Left cardiac atrium (tissue), 4 donors: ENCODE measurements around the gene CANT1. TPM values are rescaled to one million over a fixed set of nuclear protein-coding genes. Genes with fewer than 3 reads are reported as not detected.

Experiments used
- ATAC-seq, 2 donors: fragments of 200-7000 bp; cut with Tn5 transposase; one replicate each; pipeline ENCODE4 v1.9.1; 2020; ENCODE audit warnings: mild to moderate bottlenecking in 2 of 2, moderate library complexity in 2 of 2
- DNase-seq: peaks from one replicate; pipeline ENCODE4 v3.0.0-alpha.2; 2020
- intact Hi-C, 2 donors: fragments of 100-400 bp; cut with DNase I; formaldehyde crosslinking; loops; one replicate each; pipeline versions ENCODE4 v1.14.1 to v1.15.1; 2022 to 2023
- total RNA-seq, 2 donors: library from RNA; stranded (reverse); fragmentation: NEBNext Ultra II Directional; extraction: Animal tissue kit (Norgen Biotek cat#: 25700); gene quantifications; one replicate each; pipeline ENCODE4 v1.2.1, GENCODE V29; 2021
- donor health status: DM: no; HTN: yes; CAD: no.
- donor health status: DM: no; HTN: yes; CAD: no; lungs with severe emphysema.
- donor health status: DM: yes; HTN: yes; CAD: no.
- donor health status: Dilated cardiomyopathy.

Gene CANT1
- total RNA-seq, 2 donors from 2014 or later, result 30.5 to 33.3 TPM

DNA sequence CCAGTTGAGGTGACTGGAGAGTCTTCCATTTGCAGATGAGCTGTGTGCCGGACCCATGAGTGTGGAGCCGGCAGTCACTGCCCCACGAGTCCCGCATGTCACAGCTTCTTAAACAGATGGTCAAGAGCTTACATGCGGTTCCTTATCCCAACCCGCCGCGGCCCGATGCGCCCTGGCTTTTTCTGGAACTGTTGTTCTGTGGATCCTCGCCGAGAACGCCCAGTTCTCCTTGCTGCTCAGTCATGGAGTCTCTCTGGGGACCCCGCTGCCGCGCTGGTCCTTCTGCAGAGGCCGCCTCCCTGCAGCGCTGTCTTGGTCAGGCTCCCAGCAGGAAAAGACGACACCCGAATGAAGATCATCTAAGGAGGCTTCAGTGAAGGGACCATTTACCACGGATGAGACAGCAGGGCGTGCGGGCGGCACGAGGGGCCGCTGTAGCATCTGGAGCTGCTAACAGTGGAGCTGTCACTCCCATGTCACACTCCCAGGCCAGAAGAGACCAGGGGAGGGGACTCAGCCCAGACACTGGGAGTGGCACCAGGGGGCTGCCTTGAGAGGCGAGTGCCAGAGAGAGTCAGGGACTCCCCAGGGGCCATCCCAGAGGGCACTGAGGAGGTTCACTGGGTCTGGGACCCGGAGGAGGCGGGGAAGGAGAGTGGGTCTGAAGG lies 19.1 kb downstream of the CANT1 start:
- intact Hi-C loops, result no loop called here

DNA sequence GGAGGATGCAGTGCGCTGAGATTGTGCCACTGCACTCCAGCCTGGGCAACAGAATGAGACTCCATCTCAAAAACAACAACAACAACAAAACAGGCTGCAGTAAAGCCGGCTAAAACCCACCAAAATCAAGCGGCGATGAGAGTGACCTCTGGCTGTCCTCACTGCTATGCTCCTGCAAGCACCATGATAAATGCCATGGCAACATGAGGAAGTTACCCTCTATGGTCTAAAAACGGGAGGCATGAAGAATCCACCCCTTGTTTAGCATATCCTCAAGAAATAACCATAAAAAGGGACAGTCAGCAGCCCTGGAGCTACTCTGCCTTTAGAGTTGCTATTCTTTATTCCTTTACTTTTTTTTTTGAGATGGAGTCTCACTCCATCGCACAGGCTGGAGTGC lies 21.4 kb downstream of the CANT1 start:
- intact Hi-C loops, result no loop called here
- ATAC-seq (peak in 1 of 2 donors; percentile 21), DNase-seq (no peak)

More for the DNA sequence above, 19.1 kb downstream of the CANT1 start:
- ATAC-seq (no peak), DNase-seq (peak; percentile 25)

DNA sequence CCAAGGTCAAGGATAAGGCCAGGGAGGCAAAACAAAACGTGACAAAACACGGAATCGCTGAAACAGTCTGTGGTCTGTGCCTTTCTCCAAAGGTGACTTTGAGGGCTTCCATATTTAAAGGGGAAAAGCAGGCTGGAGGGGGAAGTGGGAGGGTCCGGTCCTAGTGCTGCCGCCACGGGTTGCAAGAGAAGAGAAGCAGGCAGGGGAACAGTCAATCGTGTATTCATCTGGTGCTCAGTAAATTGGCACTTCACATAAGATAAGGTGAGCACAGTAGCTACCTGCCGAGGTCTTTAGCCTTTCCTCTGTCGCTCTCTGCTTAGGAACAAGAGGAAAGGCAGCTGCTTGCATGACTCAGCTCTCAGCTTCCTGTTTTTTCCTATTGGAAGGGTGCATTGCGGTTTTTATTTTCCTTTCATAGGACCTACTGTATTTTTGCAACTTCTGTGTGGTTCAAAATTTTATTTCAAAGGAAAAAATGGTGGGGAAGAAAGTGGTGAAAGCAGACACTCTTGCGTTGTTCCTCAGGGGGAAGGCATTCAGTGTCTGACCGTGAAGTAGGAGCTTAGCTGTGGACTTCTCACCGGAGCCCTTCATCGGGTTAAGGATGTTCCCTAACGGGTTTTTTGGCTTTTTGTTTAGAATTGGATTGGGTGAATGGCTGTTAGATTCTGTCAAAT lies 22.8 kb downstream of the CANT1 start:
- intact Hi-C loops, result no loop called here
- no peak for DNase-seq
- peak; percentile 68 to 75 for ATAC-seq

DNA sequence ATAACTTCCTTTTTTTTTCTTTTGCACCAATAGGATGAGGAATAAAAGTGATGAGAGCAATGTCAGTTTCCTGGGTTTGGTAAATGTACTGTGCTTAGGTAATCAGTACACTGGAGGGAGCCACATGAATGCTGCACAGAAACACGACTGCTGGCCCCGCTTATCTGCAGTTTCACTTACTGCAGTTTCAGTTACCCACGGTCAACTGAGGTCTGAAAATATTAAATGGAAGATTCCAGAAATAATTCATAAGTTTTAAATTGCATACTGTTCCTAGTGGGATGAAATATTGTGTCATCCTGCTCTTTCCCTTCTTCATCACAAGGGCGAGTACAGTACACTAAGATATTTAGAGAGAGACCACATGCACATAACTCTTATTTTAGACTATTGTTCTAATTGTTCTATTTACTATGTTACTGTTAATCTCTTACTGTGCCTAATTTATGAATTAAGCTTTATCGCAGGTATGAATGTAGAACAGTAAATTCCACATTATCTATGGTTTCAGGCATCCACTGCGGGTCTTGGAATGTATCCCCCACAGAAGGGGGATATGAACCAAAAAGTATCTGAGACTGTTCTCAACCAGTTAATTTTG lies 23.4 kb downstream of the CANT1 start:
- intact Hi-C loops, result no loop called here
- DNase-seq, result no peak

DNA sequence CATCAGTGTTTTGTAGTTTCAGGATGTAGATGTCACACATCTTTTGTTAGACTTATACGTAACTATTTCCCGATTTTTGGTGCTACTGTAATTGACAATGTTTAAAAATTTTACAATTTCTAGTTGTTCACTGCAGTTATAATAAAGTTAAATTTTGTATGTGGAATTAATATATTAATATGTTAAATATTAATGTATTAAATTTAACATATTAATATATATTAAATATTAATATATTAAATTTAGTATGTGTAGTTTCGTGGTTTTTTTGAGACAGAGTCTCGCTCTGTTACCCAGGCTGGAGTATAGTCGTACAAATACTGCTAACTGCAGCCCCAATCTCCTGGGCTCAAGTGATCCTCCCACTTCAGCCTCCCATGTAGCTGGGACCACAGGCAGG lies 24.2 kb downstream of the CANT1 start:
- DNase-seq (no peak), ATAC-seq (no peak)
- intact Hi-C loops, result no loop called here

More for the DNA sequence above, 23.4 kb downstream of the CANT1 start:
- peak; percentile 78 to 81 for ATAC-seq

DNA sequence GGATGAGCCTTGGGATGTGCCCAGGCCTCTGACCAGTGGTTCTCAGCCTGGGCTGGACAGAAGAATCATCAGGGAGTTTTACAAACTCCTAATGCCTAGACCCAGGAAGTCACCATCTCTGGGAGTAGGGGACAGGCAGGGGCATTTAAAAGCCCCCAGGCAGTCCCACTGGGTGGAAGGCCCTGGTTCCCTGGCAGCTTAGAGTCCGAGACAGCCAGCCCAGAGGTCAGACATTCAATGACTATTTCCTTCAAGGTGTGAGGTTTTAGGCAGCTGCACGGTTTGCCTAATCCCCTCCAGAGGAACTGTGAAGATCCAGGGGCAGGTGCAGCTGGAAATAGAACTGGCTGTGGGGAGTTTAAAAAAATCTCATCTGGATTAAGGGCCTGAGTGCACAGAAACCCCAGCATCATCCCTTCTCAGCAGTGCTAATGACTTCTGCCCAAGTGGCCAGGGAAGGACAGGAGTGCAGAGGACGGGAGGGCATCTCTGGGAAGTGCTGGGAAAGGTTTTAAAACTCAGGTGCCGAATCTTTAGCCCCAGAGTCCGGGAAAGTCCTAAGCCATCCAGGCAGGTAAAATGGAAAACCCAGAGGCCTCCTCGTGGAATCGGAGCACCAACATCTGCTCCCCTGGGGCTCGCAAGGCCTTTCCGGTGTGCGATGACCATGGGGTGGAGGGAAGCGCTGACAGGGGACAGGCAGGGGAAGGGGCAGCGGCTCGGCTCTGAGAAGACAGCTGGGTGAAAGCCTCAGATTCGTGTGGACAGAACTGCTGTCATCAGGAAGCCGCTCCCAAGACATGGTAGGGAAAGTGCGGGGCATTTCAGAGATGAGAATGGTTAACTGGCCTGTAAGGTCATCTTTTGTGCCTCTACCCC lies 28.3 kb downstream of the CANT1 start:
- intact Hi-C loops, result no loop called here
- no peak for DNase-seq
- no peak for ATAC-seq

DNA sequence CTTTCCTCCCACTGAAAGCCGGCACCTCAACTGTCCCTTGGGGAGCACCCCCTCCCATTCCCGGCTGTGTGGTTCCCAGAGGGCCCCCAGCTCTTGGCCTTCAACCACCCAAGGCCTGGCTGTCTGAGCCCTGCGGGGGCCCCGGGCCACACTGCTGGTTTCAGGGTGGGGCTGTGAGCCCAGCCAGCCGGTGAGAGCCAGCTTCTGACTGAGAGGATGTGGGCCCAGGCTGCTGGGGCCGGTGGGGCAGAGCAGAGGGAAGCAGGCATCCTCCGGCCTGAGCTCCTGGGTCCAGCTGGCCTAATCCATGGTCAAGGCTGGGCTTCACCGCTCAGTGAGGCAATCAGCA lies 29.0 kb downstream of the CANT1 start:
- intact Hi-C loops, result no loop called here
- ATAC-seq, result no peak
- no peak for DNase-seq

DNA sequence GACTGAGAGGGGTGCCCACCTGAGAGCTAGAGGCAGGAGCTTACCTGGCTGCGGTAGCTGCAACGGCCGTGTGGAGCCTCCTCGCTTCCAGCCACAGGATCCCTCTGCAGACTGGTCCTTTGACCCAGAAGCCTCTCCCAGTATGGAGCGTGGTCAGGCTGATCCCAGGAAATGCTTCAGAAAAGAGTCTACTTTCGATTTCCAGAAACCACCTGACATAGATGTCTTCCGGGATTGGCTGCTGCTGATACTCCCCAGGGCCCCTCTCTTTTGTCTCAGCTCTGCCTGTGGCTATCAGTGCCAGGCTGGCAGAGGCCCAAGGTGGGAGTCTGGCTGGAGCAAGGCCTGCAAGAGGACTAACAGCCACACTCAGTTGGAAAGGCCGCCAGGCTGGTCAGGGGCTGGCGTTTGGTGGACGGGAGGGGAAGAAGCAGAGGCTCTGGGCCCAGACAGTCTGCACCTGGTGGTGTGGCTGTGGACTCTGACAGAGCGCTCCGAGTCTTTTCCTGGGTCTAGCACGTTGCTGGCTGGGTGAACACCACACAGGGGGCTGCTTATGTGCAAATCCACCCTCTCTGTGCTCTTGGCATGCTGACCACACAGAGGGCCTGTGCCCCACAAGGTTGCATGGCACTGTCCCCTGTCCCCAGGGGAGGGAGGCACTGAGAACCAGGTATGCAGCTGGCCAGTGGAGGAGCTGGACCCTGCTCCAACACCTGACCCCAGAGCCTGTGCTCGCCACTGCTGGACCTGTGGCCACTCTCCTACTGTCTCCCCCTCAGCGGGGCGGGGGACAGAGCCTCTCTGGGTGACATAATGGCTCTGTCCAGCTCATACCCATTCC lies 29.6 kb downstream of the CANT1 start, which contains the start of gene LGALS3BP:
LGALS3BP (minus strand) TSS at position 144 of the 844 bp plus-strand sequence. CDS start 2,732 bp downstream, outside the sequence.
- peak; percentile 81 for DNase-seq
- peak; percentile 88 for ATAC-seq
- intact Hi-C loops, result no loop called here

DNA sequence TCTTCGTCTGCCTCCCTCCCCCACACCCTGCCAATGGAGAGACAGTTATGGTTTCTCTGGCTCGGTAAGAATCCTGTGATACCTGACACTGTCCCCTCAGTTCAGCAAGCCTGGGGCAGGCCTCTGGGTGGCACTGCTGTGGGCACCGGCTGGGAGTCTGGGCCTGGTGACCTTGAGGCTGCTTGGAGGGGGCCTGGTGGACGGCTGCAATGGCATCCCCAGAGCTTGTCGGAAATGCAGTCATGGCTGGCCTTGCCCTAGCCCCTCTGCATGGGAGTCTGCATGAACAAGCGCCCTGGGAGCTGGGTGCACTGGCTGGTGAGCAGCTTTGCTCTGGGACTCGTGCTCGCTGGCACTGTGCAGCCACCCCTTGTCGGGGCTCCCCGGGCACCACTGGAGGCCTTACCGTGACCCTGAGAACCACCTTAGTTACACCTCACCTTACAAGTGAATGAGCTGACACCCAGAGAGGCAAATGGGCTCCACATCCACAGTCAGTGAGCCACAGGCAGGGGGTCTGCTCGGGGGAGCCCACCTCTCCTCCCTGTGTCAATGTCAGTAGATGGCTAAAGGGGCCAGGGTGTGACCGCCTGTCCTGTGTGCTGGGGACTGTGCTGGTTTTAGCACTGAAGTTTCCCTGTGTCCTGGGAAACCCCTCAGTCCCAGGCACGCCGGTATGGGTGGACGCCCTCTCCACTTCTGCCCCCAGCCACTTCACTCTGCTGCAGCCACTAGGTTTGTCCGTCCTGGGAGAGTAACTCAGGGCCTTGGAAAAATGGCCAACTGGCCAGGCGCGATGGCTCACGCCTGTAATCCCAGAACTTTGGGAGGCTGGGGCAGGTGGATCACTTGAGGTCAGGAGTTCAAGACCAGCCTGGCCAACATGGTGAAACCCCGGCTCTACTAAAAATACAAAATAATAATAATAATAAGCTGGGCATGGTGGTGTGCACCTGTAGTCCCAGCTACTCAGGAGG lies 31.3 kb downstream of the CANT1 start:
- intact Hi-C loops, result no loop called here
- DNase-seq, result no peak
- ATAC-seq, result peak; percentile 25 to 56

DNA sequence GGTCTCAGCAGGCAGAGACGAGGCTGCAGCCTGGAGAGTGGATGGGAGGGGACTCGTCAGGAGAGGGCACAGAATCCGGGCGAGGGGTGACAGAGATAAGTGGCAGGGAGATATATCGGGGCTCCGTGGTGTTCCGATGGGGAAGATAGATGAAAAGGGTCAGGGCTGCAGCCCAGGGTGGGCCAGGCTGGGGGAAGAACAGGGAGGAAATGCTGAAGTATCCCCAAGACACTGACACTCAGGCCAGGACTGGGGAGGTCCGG lies 32.0 kb downstream of the CANT1 start:
- intact Hi-C loops, result no loop called here
- no peak for ATAC-seq
- no peak for DNase-seq

DNA sequence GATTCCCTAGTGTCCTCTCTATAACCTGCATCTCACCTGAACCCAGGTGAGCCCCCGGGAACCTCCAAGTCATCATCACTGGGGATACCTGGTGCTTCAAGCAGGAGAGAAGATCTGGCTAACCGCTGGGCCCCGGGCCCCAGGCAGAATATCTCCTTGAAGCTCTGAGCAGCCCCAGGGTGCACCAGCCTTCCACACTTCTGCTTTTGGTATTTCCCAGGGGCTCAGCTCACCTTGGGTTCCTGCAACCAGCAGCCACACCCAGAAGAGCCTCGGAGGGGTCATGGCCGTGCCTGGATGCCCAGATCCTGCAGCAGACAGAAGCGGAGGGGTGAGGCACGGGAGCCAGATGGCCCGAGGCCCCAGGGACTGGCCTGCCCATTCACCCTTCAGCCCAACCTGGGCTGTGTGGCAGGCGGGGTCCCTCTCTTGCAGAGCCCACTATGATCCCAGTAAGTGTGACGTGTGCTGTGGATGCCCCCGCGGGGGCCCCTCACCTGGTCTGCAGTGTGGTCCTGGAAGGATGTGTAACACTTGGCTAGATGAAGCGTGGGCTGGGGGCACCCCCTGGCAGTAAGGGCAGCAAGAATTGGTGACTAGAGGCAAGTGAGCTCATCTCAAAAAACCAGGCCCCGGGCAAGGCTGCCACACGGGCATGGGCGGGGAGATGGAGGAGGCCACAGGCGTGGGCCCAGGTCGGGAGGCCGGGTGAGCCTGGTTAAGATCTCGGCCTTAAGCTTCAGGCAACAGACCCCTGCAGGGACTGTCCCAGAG lies 32.5 kb downstream of the CANT1 start:
- no peak for DNase-seq
- ATAC-seq, result no peak
- intact Hi-C loops, result no loop called here

DNA sequence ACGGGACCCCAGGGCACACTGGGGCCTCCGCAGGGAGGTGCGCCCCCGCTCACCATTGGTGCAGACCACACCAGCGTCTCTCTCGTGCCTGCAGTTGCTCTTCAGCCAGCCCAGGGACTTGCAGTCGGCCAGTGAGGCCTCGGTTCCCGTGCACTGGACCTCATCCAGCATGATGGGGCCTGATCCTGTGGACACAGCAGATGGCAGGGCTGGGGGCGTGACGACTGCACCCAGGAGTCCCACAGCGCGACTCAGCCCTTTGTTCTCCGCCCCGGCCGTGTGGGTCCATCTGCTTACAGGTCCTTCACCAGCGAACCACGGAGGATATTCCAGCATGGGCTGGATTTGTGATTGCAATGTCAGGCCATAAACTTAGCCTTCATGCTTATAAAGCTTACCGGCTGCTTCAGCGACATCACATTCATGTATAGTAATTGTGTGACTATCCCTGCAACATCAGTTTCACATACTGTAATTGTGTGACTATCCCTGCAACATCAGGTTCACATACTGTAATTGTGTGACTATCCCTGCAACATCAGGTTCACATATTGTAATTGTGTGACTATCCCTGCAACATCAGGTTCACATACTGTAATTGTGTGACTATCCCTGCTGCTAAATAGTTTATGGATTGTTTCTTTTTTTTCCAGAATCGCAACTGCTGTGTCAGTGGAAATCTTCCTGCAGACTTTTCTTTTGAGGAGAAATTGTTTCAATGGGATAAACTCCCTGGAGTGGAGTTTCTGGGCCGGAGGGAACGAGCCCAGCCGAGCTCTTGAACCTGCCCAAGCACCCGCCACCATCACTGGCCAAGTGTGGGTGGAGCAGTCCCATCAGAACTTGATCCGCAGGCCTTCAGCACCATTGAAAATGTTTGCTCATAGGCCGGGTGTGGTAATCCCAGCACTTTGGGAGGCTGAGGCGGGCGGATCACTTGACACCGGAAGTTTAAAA lies 34.7 kb downstream of the CANT1 start:
- ATAC-seq, result peak; percentile 24 to 43
- DNase-seq, result peak; percentile 73
- intact Hi-C loops, result no loop called here

DNA sequence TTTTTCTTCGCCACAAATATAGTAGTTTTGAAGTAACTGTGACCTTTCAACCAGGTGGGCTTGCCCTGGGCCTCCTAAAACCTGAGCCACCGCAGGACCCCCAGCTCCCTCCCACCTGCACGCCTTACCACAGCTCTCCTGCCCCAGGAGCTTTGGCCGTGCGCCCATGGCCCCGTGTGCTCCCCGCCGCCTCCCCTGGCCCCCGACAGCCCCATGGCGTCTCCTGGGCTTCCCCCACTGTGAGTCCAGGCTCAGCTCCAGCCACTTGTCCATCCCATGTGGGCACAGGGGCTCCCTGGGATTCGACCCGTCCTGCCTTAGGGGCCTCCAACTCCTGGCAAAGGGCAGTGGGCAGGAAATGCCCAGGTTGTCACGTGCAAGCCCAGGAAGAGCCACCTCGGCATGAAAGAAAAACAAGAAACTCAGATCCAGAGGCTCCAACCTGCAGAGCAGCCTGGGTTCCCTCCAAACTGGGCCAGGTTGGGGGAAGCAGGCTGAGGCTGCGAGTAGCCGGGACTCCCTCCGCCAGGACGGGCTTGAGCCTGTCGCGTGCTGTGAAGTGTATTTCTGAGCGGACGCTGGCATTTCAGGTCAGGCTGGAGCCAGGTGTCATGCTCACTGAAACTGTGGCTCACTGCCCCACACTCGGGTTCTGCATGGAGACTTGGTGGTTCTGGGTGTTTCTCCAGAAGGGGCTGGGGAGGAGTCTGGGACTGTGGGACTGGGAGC lies 35.6 kb downstream of the CANT1 start:
- DNase-seq, result peak; percentile 22
- no peak for ATAC-seq
- intact Hi-C loops, result no loop called here

DNA sequence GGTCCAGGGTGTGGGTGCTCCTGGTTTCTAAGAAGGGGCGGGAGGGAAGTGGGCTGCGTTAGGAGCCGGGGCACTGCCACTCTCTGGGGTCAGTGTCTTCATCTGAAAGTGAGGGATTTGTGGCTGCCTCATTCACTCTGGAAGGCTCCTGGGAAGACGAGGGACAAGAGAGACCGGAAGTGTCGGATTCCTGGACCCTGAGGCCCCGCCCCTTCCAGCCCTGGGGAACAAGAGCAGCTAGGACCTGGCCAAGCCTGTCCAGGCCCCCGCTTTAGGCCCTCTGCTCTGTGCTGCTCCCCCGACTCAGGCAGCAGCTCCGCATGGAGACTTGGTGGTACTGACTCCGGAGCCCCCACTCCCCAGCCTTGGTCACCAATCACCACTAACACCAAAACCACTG lies 36.4 kb downstream of the CANT1 start:
- intact Hi-C loops, result no loop called here
- DNase-seq (peak; percentile 39), ATAC-seq (no peak)

DNA sequence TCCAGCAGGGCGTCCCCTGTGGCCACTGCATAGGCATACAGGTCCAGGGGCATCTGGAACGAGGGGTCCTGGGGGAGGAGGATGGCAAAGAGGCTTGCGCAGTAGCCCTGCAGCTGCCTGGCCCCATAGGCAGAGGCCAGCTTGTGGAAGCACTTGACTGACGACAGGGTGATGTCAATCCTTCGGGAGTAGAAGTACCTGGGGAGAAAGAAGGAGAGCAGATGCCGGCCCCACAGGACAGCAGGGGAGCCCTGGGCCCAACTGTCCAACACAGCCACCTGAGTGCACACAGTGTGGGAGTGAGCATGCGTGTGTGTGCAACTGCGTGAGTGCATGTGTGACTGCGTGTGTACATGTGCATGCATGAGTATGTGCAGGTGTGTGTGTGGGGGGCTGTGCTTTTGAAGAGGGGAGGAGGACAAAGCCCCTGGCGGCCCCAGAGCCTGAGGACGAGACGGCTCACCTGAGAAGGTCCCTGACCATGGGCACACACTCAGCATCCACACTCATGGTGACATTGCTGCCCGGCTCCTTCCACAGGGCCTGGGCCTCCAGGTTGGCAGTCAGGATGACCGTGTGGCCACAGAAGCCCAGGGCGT lies 37.0 kb downstream of the CANT1 start:
- peak; percentile 23 for DNase-seq
- intact Hi-C loops, result no loop called here
- no peak for ATAC-seq
